Measurements from ENCODE around the gene AFAP1.

- TF ChIP-seq CTCF (IDR thresholded peaks at IDR 0.05; ENCODE audit: control extremely low read depth in 1 of 3, insufficient read depth in 1 of 3, low read depth in 1 of 3, low read length in 3 of 3) = no peak
- TF ChIP-seq SIN3A (conservative IDR thresholded peaks at IDR 0.05 in 1 of 2, IDR thresholded peaks at IDR 0.05 in 1 of 2; ENCODE audit: low read depth in 1 of 2, low read length in 2 of 2) = no peak
- TF ChIP-seq JUND (IDR thresholded peaks at IDR 0.05; ENCODE audit: low read length) = no peak
- no peak for TF ChIP-seq CHD2 (IDR thresholded peaks at IDR 0.05; ENCODE audit: low read length)
- no peak for TF ChIP-seq GTF2F1 (IDR thresholded peaks at IDR 0.05; ENCODE audit: borderline replicate concordance, low read depth, low read length)
- no peak for TF ChIP-seq EP300 (IDR thresholded peaks at IDR 0.05; ENCODE audit: borderline replicate concordance in 1 of 2, low read depth in 2 of 2, low read length in 2 of 2)
- no peak for TF ChIP-seq POLR2AphosphoS5 (IDR thresholded peaks at IDR 0.05; ENCODE audit: low read depth, low read length)
- TF ChIP-seq MAX (IDR thresholded peaks at IDR 0.05) = no peak
- no peak for TF ChIP-seq MAFK (IDR thresholded peaks at IDR 0.05; ENCODE audit: low read depth, low read length)
- TF ChIP-seq JUN (IDR thresholded peaks at IDR 0.05; ENCODE audit: low read depth, low read length) = no peak
Measured at GRCh38 chr4:7760228-7760627, 179.4 kb downstream of the AFAP1 start.

Measured in H1 (cell line).